Gastroesophageal sphincter (tissue), 4 donors: ENCODE measurements around the gene REEP3. TPM values are rescaled to one million over a fixed set of nuclear protein-coding genes. Genes with fewer than 3 reads are reported as not detected.

Experiments
- ATAC-seq: fragments of 150-250 bp; one replicate; pipeline ENCODE4 v1.9.1; 2016; ENCODE audit warnings: mild to moderate bottlenecking, moderate library complexity
- H3K27ac ChIP-seq, 4 donors: fragments of 200-600 bp; sonication (generic) in 3 of 4; 1 replicate in 3 of 4; 2 replicates in 1 of 4; pipeline ENCODE4 v1.5.1; 2016 to 2019
- H3K27me3 ChIP-seq: fragments of 200-600 bp; sonication (generic); one replicate; pipeline ENCODE4 v1.5.1; 2019
- H3K36me3 ChIP-seq, 2 donors: fragments of 200-600 bp; sonication (generic); one replicate each; pipeline ENCODE4 v1.5.1; 2019; ENCODE audit warnings: control low read depth in 1 of 2
- H3K4me1 ChIP-seq, 3 donors: fragments of 200-600 bp; sonication (generic); 1 replicate in 2 of 3; 2 replicates in 1 of 3; pipeline ENCODE4 v1.5.1; 2016 to 2019; ENCODE audit warnings: control low read depth in 2 of 3
- H3K4me3 ChIP-seq, 2 donors: fragments of 200-600 bp; sonication (generic); one replicate each; pipeline ENCODE4 v1.5.1; 2019; ENCODE audit warnings: mild to moderate bottlenecking in 1 of 2, moderate library complexity in 1 of 2
- H3K9me3 ChIP-seq, 3 donors: fragments of 200-600 bp; sonication (generic); one replicate each; pipeline ENCODE4 v1.5.1; 2017 to 2019; ENCODE audit warnings: control low read depth in 2 of 3
- EP300 ChIP-seq: sonication (generic); formaldehyde crosslinking; IDR thresholded peaks from one replicate; pipeline ENCODE4 v1.6.1; 2017; ENCODE audit warnings: antibody characterized with exemption, mild to moderate bottlenecking
- POLR2A ChIP-seq, 2 donors: fragments of 450-650 bp; IDR thresholded peaks; one replicate each; pipeline ENCODE4 v1.6.1; 2017; ENCODE audit warnings: antibody characterized with exemption in 2 of 2, mild to moderate bottlenecking in 2 of 2, moderate library complexity in 1 of 2
- POLR2AphosphoS5 ChIP-seq: sonication (generic); formaldehyde crosslinking; IDR thresholded peaks from one replicate; pipeline ENCODE4 v1.6.1; 2017; ENCODE audit warnings: antibody characterized with exemption
- WGBS, 2 donors: methylation state at CpG; one replicate each; pipeline ENCODE4 v1.1.5; 2018; ENCODE audit warnings: low coverage in 1 of 2; 5-methylcytosine and 5-hydroxymethylcytosine counted together
- total RNA-seq, 4 donors: library from RNA; depleted of rRNA; stranded (reverse); fragments of >200 nt; gene quantifications; one replicate each; pipeline ENCODE4 v1.1.0, GENCODE V29; 2016
- TF ChIP-seq, protein P1 (sequence below), 4 experiments: fragments of 200-600 bp in 2 of 4; fragments of 450-650 bp in 2 of 4; sonication (generic) in 1 of 4; IDR thresholded peaks; one replicate each; pipeline ENCODE4 v1.5.1; 2017 to 2019; ENCODE audit warnings: antibody characterized with exemption in 4 of 4, mild to moderate bottlenecking in 2 of 4, moderate library complexity in 2 of 4

REEP3 gene
- total RNA-seq, 4 donors from 2014 or later: 86.1 to 129 (median 97.3) TPM

- Histone ChIP-seq H3K27me3 (no peaks in the 10 kb centered on the region), H3K27ac (no peak overlapping the region), H3K36me3 (no peaks in the 10 kb centered on the region), H3K4me1 (peaks cover 0 to 40% (median 3%) of the 10 kb centered on the region in 3 donors), H3K4me3 (no peak overlapping the region), H3K9me3 (no peaks in the 10 kb centered on the region)
- no peak for TF ChIP-seq EP300
- TF ChIP-seq, protein P1, sequence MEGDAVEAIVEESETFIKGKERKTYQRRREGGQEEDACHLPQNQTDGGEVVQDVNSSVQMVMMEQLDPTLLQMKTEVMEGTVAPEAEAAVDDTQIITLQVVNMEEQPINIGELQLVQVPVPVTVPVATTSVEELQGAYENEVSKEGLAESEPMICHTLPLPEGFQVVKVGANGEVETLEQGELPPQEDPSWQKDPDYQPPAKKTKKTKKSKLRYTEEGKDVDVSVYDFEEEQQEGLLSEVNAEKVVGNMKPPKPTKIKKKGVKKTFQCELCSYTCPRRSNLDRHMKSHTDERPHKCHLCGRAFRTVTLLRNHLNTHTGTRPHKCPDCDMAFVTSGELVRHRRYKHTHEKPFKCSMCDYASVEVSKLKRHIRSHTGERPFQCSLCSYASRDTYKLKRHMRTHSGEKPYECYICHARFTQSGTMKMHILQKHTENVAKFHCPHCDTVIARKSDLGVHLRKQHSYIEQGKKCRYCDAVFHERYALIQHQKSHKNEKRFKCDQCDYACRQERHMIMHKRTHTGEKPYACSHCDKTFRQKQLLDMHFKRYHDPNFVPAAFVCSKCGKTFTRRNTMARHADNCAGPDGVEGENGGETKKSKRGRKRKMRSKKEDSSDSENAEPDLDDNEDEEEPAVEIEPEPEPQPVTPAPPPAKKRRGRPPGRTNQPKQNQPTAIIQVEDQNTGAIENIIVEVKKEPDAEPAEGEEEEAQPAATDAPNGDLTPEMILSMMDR (IDR thresholded peaks at IDR 0.05): no peak
- no peak for TF ChIP-seq POLR2A (IDR thresholded peaks at IDR 0.05)
- no peak for TF ChIP-seq POLR2AphosphoS5
- ATAC-seq: no peak
- 45 to 62% methylated on average over 1 of the region's 1 CpG for WGBS, 2 donors
These were observed 14.6 kb upstream of the REEP3 start for GRCh38 chr10:63506554-63506953.

GRCh38 chr10:63515002-63515763, 6.0 kb upstream of the REEP3 start:
- peaks cover 10 to 51% (median 17%) of the 10 kb centered on the region in 3 donors for H3K4me1 ChIP-seq
- WGBS, 2 donors: 38 to 41% methylated on average over 5 of the region's 5 CpGs
- no peak for ATAC-seq

DNA sequence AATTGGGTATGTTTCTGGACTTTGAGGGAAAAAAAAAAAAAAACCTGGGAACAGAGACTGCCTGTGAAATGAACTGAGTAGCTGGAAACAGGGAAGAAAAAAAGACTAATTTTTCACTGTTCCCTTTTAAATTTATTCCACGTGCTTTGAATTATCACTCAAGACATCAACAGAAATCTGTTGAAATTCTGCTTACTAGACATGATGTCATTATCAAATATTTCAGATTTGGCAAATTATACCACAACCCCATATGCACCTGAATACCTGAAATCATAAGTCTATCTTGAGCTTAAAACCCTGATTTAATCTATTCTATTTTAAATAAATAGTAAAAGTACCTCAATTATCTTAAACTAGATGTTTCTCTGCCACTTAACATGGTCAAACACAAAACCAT, 5.0 kb upstream of the REEP3 start:
- no peak for ATAC-seq
- H3K36me3 ChIP-seq: no peaks in the 10 kb centered on the region
- H3K27ac ChIP-seq: peak overlapping the region in 2 of 4 donors; percentile 20 to 63
- WGBS, 2 donors: 24 to 60% methylated on average over 1 of the region's 1 CpG
- TF ChIP-seq, protein P1 (IDR thresholded peaks at IDR 0.05): no peak
- TF ChIP-seq POLR2A (IDR thresholded peaks at IDR 0.05) (no peak), POLR2AphosphoS5 (no peak), EP300 (no peak)
- no peaks in the 10 kb centered on the region for H3K9me3 ChIP-seq
- no peak overlapping the region for H3K4me3 ChIP-seq
- no peaks in the 10 kb centered on the region for H3K27me3 ChIP-seq
- peaks cover 10 to 59% (median 17%) of the 10 kb centered on the region in 3 donors for H3K4me1 ChIP-seq

More at GRCh38 chr10:63515002-63515763, 6.0 kb upstream of the REEP3 start:
- no peaks in the 10 kb centered on the region for H3K36me3 ChIP-seq
- H3K27ac ChIP-seq: peak overlapping the region; percentile 24 to 63 (median 58)
- TF ChIP-seq POLR2A (IDR thresholded peaks at IDR 0.05) (no peak), EP300 (no peak), POLR2AphosphoS5 (no peak)
- TF ChIP-seq, protein P1 (IDR thresholded peaks at IDR 0.05): no peak
- no peaks in the 10 kb centered on the region for H3K9me3 ChIP-seq
- no peak overlapping the region for H3K4me3 ChIP-seq
- no peaks in the 10 kb centered on the region for H3K27me3 ChIP-seq

- 76 to 95% methylated on average over 3 to 6 of the region's 6 CpGs for WGBS, 2 donors
- H3K36me3 ChIP-seq: no peaks in the 10 kb centered on the region
- no peak for ATAC-seq
- H3K4me1 ChIP-seq: peaks cover 16 to 64% (median 25%) of the 10 kb centered on the region in 3 donors
- no peaks in the 10 kb centered on the region for H3K27me3 ChIP-seq
- H3K4me3 ChIP-seq: no peak overlapping the region
- H3K27ac ChIP-seq: no peak overlapping the region
- no peaks in the 10 kb centered on the region for H3K9me3 ChIP-seq
- no peak for TF ChIP-seq POLR2A (IDR thresholded peaks at IDR 0.05)
- TF ChIP-seq, protein P1 (IDR thresholded peaks at IDR 0.05): no peak
- TF ChIP-seq POLR2AphosphoS5: no peak
- no peak for TF ChIP-seq EP300
These were observed 2.4 kb upstream of the REEP3 start for GRCh38 chr10:63518690-63519288.
